Middle frontal gyrus (tissue), 1 donor: ENCODE measurements around the gene SSBP3.

Experiments used
- DNase-seq: peaks from one replicate; pipeline ENCODE4 v3.0.0-alpha.2; 2015; ENCODE audit warnings: low spot score; ENCODE audit errors: extremely low spot score

The SSBP3 gene

GRCh38 chr1:54410359-54410758 is 4.2 kb upstream of the SSBP3 start:
- DNase-seq: no peak

- DNase-seq: no peak
Observed at GRCh38 chr1:54409156-54410142, 3.3 kb upstream of the SSBP3 start.

- no peak for DNase-seq
Observed at GRCh38 chr1:54408147-54409066, 2.2 kb upstream of the SSBP3 start.

- peak; percentile 64 for DNase-seq
Observed at GRCh38 chr1:54407404-54408146, 1.4 kb upstream of the SSBP3 start.

- DNase-seq: no peak
Observed at GRCh38 chr1:54407154-54407403, 885 bp upstream of the SSBP3 start.

GRCh38 chr1:54405898-54406293 is 298 bp downstream of the SSBP3 start:
- DNase-seq: no peak

GRCh38 chr1:54404939-54405897 is 976 bp downstream of the SSBP3 start:
- no peak for DNase-seq

- no peak for DNase-seq
Observed at GRCh38 chr1:54404263-54404662, 1.9 kb downstream of the SSBP3 start.

- DNase-seq: no peak
Observed at GRCh38 chr1:54403808-54404261, 2.4 kb downstream of the SSBP3 start.

GRCh38 chr1:54403405-54403804 is 2.8 kb downstream of the SSBP3 start:
- DNase-seq: no peak

- DNase-seq: no peak
Observed at GRCh38 chr1:54402896-54403295, 3.3 kb downstream of the SSBP3 start.

- DNase-seq: no peak
Observed at GRCh38 chr1:54401799-54402198, 4.4 kb downstream of the SSBP3 start.

GRCh38 chr1:54400329-54400728 is 5.9 kb downstream of the SSBP3 start:
- DNase-seq: no peak

GRCh38 chr1:54399765-54400164 is 6.4 kb downstream of the SSBP3 start:
- no peak for DNase-seq

- DNase-seq: no peak
Observed at GRCh38 chr1:54398963-54399528, 7.1 kb downstream of the SSBP3 start.

GRCh38 chr1:54397980-54398379 is 8.2 kb downstream of the SSBP3 start:
- DNase-seq: no peak

- no peak for DNase-seq
Observed at GRCh38 chr1:54397090-54397591, 9.1 kb downstream of the SSBP3 start.

GRCh38 chr1:54396261-54396933 is 9.8 kb downstream of the SSBP3 start:
- DNase-seq: no peak

GRCh38 chr1:54395281-54395934 is 10.8 kb downstream of the SSBP3 start:
- no peak for DNase-seq
